ENCODE measurements around the gene CD24.
A peak's percentile ranks its signal among the peaks of the same experiment; 100 is the strongest.

The CD24 gene

GRCh38 chr6:106980926-106981325 lies 6.4 kb upstream of the CD24 start:
- Histone ChIP-seq H4K20me1 (ENCODE audit: low read depth, low read length) (no peaks in the 10 kb centered on the region), H2AFZ (ENCODE audit: low read depth, low read length, severe bottlenecking) (no peak overlapping the region), H3K27me3 (ENCODE audit: low read length) (no peaks in the 10 kb centered on the region), H3K4me3 (ENCODE audit: insufficient read depth, low read length, poor library complexity, severe bottlenecking) (no peak overlapping the region), H3K4me2 (ENCODE audit: low read depth, low read length, poor library complexity, severe bottlenecking) (no peak overlapping the region), H3K9ac (ENCODE audit: low read length) (no peak overlapping the region), H3K9me2 (replicated peaks; ENCODE audit: insufficient read depth, low read length) (no peaks in the 10 kb centered on the region), H3K27ac (ENCODE audit: low read depth, low read length) (no peak overlapping the region), H3K79me2 (ENCODE audit: insufficient read depth, low read length) (no peaks in the 10 kb centered on the region), H3F3A (ENCODE audit: insufficient read depth) (0 out of 2 replicates have a peak, but pooled peaks cover 2% of the 10 kb centered on the region), H3K36me3 (ENCODE audit: low read length) (no peaks in the 10 kb centered on the region), H3K9me3 (ENCODE audit: insufficient read depth, low read length) (no peaks in the 10 kb centered on the region)
- TF ChIP-seq CTCF (IDR thresholded peaks at IDR 0.05; ENCODE audit: insufficient read depth, low read length, poor library complexity, severe bottlenecking) (no peak), EZH2phosphoT487 (conservative IDR thresholded peaks at IDR 0.05; ENCODE audit: low read length) (no peak)

- Histone ChIP-seq H3K9me2 (replicated peaks; ENCODE audit: insufficient read depth, low read length) (no peaks in the 10 kb centered on the region), H3K27ac (ENCODE audit: low read depth, low read length) (no peak overlapping the region), H3F3A (ENCODE audit: insufficient read depth) (0 out of 2 replicates have a peak, but pooled peaks cover 4% of the 10 kb centered on the region), H4K20me1 (ENCODE audit: low read depth, low read length) (no peaks in the 10 kb centered on the region), H3K9ac (ENCODE audit: low read length) (no peak overlapping the region), H3K4me3 (ENCODE audit: insufficient read depth, low read length, poor library complexity, severe bottlenecking) (no peak overlapping the region), H3K36me3 (ENCODE audit: low read length) (no peaks in the 10 kb centered on the region), H3K79me2 (ENCODE audit: insufficient read depth, low read length) (peaks cover under 1% of the 10 kb centered on the region), H3K9me3 (ENCODE audit: insufficient read depth, low read length) (no peaks in the 10 kb centered on the region), H3K27me3 (ENCODE audit: low read length) (no peaks in the 10 kb centered on the region), H2AFZ (ENCODE audit: low read depth, low read length, severe bottlenecking) (no peak overlapping the region), H3K4me2 (ENCODE audit: low read depth, low read length, poor library complexity, severe bottlenecking) (no peak overlapping the region)
- TF ChIP-seq CTCF (IDR thresholded peaks at IDR 0.05; ENCODE audit: insufficient read depth, low read length, poor library complexity, severe bottlenecking) (peak; percentile 96), EZH2phosphoT487 (conservative IDR thresholded peaks at IDR 0.05; ENCODE audit: low read length) (no peak)
Measured at GRCh38 chr6:106979435-106979884, 4.9 kb upstream of the CD24 start.

- Histone ChIP-seq H3K79me2 (ENCODE audit: insufficient read depth, low read length) (peaks cover 22% of the 10 kb centered on the region), H3K9me3 (ENCODE audit: insufficient read depth, low read length) (no peaks in the 10 kb centered on the region), H3K4me3 (ENCODE audit: insufficient read depth, low read length, poor library complexity, severe bottlenecking) (no peak overlapping the region), H3K9ac (ENCODE audit: low read length) (no peak overlapping the region), H3F3A (ENCODE audit: insufficient read depth) (peaks cover 12% of the 10 kb centered on the region; the same call in 1 of the 2 replicates), H3K9me2 (replicated peaks; ENCODE audit: insufficient read depth, low read length) (no peaks in the 10 kb centered on the region), H3K4me2 (ENCODE audit: low read depth, low read length, poor library complexity, severe bottlenecking) (no peak overlapping the region), H4K20me1 (ENCODE audit: low read depth, low read length) (peaks cover 9% of the 10 kb centered on the region), H3K36me3 (ENCODE audit: low read length) (0 out of 2 replicates have a peak, but pooled peaks cover under 1% of the 10 kb centered on the region), H3K27me3 (ENCODE audit: low read length) (no peaks in the 10 kb centered on the region), H3K27ac (ENCODE audit: low read depth, low read length) (no peak overlapping the region), H2AFZ (ENCODE audit: low read depth, low read length, severe bottlenecking) (no peak overlapping the region)
- no peak for TF ChIP-seq EZH2phosphoT487 (conservative IDR thresholded peaks at IDR 0.05; ENCODE audit: low read length)
- no peak for TF ChIP-seq CTCF (IDR thresholded peaks at IDR 0.05; ENCODE audit: insufficient read depth, low read length, poor library complexity, severe bottlenecking)
Measured at GRCh38 chr6:106977246-106977645, 2.7 kb upstream of the CD24 start.

Data from SU-DHL-6 (cell line).